SHP77 (cell line): ENCODE data around the gene DGKI.
"Not testable (repeated sequence)": the region's sequence is repeated elsewhere in the genome, so short reads cannot be mapped to it uniquely, and the experiment has no call there.

Experiments used
- DNase-seq, 2 experiments: peaks; one replicate each; lab custom pipeline; 2025; lab: John Stamatoyannopoulos, UW

The DGKI gene

DNA sequence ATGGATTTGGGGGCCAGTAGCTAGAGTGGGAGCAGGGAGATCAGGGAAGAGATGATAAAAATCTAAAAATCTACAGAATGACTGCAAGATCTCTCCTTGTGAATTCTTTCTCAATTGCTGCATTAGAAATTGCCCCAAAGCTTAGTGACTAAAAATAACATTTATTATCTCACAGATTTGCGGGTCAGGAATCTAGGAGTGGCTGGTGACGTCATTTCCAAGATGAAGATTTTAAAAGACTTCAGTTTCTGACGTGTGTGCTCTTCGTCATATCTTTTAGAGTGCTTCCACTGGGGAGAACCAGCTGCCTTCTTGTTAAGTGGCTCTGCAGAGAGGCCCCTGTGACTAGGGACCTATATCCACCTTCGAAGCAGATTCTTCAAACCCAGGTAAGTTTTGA, 112.6 kb downstream of the DGKI start:
- no peak for DNase-seq

DNA sequence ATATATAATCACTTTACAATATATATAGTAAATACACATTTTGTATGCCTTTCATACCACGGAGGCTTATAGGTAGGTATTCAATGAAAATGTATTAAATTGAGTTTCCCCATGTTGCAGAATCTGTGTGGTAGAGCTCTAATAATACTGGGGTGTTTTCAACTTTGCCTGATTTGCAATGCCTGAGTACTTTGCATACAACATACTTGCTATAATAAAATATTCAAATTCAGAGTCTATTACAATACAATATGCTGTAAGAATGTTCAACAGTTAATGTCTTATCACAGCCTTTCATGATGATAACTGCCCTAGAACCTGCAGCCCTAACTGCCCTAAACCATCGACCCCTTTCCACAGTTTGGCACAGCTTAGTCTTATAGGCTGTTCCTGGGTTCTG, 114.6 kb downstream of the DGKI start:
- no peak for DNase-seq

DNA sequence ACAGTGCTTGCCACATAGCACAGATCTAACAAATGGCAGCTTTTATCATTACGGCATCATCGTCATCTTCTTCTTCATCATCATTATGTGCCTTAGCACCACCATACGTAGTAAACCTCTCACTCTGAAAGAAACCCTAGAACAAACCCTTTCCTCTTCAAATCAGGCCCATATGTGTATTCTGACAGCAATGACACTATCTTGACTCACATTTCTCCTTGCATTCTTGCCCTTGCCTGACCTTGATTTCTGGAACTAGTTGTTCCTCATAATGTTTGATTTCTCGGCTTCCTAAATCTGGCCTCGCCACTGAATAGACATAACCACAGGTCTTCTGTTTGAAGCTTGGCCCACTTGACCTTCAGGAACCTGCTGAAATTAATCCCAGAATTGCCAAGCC, 115.3 kb downstream of the DGKI start:
- DNase-seq = no peak

DNA sequence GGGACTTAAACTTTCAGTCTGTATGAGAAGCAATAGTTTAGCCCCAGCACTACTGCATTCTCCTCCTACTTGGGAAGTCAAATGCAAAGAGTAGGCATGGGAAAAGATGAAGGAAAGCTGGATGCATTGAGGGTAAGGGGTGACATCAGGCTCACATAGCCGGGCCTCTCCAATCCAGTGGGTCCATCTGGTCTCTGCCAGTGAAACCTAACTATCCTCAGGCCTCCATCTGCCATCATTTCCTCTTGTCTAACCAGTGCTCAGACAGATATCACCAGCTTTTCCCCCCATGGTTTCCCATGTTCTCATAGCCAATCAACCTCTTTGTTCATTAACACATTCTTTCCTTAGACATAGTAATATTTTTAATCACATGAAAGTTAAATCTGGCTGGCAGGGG, 118.3 kb downstream of the DGKI start:
- DNase-seq = no peak

DNA sequence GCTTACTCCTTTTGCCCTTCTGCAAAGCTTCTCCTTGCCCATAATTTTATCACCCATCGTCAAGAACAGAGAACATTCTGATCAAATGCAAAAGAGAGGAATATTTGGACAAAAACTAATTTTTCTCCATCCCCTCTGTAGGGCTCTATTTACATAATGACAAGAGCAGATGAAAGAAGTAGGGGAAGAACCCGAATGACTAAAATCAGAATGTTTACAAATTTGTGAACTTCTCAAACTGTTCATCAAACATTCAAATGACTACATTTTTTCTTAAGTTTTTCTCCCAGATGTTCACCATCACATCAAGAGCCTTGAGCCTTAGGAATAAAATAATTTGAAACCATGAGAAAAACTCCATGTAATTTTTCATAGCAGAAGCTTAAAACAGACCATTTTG, 119.4 kb downstream of the DGKI start:
- DNase-seq = no peak

DNA sequence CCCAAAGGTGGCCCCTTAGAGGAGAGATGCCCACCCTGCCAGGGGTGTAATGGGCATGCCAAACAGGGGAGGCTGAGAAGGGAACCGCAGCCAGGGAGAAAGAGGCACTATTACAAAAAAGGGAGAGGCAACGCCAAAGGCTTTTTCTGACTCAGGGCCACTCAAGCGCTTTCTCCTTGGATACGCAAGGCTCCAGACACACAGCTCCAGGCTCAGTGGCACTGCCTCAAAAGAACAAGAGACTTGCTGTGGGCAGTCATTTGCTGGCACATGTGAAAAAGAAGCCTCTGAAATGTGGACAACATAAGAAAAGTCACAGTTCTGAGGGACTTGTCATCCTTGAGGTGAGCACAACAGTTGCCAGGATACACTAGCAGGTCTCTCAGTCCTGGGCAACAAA, 128.4 kb downstream of the DGKI start:
- no peak for DNase-seq

DNA sequence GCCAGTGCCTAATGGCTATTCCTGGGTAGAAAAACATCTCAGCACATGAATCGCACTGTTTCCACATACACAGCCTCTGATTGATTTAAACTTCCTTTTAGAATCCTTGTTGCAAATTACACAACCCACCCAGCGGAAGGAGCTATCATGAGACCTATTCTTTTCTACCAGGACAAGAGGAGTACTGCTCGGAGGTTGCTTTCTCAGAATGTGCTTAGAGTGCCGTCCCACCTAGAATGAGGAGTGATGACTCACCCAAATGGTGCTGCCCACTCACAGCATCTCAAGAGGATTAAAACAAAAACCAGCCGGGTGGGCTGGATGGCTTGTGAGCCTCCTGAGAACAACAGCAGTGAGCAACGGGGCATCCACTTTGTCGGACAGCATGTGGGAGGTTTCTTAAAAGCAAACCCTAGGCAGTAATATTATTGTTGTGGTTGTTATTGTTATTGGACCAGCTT, 128.9 kb downstream of the DGKI start:
- DNase-seq = no peak

DNA sequence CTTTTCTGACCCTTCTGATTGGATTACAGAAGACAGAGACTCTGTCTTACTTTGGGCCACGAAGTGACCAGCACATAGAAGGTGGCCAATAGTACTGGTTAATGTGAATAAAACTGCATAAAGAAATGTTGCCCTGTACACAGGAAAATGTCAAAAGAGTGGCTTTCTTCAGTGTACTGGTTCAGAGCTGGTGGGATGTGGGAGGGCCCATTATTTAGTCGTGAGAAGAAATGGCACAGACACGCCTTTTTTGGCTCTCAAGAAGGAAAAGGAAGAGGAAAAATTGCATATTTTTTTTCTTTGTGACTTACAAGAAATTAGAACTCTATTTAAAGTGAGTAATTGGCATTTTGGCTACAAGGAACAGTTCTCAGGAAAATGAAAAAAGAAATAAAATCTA, 129.7 kb downstream of the DGKI start:
- no peak for DNase-seq

DNA sequence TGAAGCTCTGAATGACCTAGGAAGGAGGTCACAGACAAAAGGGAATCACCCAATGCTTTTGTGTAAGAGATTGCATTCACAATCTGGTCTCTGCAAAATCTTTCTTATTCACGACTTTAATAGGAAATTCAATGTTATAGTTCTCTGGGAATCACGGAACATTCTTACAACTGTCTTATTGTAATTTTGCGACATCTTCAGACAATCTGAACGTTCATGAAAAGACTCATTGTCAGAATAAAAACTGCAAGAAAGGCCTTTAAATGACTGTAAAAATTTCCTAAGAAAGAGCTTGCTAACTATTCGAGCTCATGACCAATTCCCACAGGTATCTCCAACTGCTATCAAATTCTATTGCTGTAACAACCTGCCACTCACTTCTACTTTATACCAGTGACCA, 130.7 kb downstream of the DGKI start:
- no peak for DNase-seq

DNA sequence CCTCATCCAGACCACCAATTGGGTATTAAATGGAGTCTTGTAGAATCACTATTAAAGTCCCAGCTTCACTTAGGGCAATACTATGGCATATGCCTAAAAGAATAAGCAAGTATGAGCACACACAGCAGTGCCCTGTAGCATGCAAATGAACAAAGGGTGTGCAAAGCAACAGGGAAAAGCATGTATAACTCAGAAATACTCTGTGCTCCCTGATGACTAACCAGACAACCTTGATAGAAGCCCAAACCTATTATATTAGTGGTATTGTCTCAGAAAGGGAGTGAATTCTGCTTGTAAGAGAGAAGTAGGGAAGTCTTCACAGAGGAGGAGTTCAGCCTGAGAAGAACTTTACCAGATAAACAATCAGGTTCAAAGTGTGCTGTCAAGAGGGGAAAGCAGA, 131.2 kb downstream of the DGKI start:
- DNase-seq = no peak

DNA sequence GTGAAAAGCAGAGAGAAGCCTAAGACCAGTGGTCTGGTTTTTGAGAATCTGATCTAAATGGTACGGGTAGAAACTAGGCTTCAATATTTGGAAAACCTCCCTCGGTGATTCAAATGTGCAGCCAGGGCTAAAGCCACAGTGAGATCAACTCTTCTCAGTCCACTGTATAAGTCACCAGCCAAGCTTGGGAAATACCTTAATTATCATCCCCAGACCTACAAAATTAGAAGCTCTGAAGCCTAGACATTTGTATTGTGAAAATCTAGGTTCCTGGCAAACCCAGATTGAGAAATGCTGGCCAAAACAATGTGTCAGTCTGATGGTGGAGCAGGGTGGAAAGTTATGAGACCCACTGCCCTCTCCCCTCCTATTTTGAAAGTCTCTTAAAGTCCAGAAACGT, 131.7 kb downstream of the DGKI start:
- DNase-seq = no peak

DNA sequence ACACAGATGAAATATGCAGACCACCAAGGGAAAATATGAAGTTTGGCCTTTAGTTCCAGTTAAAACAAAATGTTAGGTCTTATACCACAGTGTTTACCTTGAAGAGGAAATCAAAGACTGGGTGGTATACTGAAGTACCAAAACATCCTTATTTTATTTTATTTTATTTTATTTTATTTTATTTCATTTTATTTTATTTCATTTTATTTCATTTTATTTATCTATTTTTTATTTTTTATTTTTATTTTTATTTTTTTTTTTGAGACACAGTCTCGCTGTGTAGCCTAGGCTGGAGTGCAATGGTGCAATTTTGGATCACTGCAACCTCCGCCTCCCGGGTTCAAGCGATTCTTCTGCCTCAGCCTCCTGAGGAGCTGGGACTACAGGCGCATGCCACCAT, 140.4 kb downstream of the DGKI start:
- DNase-seq = not testable (repeated sequence)

DNA sequence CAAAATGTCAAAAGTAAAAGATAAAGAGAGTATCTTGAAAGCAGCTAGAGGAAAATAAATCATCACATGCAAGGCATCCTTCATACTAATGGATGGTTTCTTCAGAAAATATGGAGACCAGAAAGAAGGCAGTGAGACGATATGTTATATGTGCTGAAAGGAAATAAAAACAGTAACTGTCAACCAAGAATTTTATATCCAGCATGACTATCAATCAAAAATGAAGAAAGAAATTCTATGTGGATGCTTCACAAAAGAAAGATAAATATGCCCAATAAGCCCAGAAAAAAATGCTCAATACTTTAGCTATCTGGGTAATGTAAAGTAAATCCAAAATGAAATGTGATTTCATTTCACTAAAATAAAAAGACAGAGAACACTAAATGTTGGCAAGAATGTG, 142.1 kb downstream of the DGKI start:
- DNase-seq = no peak

DNA sequence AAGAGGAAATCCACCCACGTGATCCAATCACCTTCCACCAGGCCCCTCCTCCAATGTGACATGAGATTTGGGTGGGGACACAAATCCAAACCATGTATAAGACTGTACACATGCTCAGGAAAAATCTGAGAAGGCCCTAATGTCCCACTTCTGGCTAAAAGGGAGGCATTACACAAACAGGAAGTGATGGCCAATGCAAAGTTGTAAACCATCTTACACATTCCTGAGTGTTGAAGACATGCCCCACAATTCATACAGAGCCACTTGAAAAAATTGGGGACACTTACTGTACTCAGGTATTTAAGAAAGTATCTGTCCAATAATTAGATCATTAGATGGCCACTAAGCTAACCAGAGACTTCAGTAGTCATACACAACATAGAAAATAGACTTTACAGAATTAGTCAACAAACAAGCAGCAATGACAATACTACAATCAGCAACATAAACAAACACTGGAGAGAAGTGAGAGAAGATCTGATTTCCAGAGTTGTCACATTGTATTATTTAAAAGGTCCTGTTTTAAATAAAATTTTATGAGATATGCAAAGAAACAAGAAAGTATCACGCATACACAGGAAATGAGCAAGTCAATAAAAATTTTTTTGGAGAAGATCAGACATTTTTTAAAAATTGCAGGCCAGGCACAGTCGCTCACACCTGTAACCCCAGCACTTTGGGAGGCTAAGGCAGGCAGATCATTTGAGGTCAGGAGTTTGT, 143.3 kb downstream of the DGKI start:
- no peak for DNase-seq

DNA sequence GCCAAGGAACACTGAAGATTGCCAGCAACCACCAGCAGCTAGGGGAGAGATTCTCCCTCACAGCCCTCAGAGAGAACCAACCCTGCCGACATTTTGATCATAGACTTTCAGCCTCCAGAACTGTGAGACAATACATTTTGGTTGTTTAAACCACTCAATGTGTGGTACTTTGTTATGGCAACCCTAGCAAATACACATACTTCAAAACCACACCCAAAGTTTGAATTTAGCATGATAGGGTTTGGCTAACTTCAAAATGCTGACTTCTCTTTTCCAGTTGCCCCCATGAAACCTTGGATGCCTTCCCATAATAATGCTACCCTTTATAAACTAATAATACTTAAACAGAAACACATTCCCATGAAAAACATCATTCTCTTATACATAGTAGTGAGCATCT, 149.8 kb downstream of the DGKI start:
- no peak for DNase-seq

DNA sequence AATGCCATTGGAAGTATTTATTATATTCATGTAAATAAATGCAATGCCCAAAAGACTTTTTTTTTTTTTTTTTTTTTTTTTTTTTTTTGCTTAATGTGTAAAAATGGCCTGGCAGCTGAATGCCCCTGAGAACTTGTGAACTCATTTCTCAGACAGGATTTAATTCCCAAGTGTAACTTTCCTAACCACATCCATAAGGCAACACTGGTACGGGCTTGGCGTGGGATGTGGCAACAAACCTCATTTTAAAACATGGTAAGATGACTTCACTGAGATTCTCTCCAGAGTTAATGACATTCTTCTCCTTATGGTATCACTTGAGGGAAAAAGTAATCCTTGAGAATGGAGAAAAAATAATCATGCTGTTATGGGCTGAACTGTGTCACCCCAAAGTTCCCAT, 150.4 kb downstream of the DGKI start:
- no peak for DNase-seq

DNA sequence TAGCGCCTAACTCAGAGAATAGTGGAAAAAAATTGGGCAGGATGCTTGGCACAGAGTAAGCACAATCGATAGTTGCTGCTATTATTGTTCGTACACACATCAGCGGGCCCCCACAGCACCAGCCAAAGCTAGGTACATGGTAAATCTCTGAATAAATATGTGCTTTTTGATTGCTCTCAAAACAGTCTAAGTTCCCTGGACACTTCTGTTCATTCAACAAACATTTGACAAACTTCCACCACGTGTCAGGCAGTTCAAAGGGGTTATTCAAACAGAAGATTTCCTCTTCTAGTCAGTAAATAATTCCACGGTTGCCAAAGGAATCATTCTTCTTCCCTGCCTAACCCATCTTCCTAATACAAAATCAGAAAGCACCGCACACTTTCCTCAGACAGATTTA, 150.8 kb downstream of the DGKI start:
- peak in 1 of 2 experiments; percentile 3 for DNase-seq

DNA sequence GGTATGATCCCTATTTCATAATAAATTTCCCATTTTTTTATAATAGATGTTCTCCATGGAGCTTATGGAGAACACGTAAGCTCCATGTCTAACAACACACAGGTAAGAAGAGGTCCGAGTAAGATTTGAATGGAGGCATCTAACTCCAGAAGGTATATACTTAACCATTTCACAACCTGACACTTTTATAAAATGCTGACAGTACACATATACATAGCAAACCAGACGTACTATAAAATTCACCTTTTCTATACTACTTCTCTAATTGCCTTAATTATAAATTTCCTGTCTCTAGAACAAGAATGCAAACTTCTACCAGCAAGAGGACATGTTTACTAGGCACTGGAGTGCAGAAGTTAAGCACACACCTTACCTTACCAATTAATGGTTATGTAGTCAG, 151.3 kb downstream of the DGKI start:
- no peak for DNase-seq

DNA sequence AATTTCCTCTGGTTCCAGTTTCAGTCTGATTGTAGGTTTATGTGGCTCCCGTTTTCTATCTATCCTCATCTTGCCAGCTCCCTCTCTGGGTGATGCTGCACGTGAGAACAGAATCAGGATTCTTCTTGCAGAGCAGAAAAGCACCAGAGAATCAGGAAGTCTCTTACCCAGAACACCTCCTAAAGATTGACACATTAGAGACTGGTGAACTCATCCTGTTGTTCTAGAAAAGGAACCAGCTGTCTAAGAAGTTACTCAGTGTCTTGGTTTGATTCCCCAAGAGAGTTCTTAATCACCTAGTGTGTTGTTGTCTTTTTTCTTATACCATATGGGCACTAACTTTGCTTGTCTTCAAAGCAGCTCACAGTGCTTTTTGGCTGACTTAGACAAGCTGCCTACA, 152.4 kb downstream of the DGKI start:
- no peak for DNase-seq

DNA sequence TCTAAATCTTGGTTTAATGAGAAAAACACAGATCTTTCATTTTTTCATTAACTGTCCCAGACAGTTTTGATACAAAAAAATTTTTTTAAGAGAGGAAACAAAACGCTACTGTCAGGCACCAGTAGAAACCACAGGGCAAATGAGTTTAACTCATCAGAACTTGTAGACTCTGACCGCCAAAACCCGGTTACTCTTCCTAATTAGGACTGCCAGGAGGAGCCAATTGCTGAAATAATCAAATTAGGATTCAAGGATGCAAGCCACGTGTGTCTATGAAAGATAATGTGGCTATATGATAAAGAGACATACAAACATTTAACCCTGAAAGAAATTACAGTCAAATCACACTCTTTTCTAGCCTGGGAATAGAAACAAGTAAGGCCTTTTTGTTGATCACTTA, 154.4 kb downstream of the DGKI start:
- DNase-seq = no peak

DNA sequence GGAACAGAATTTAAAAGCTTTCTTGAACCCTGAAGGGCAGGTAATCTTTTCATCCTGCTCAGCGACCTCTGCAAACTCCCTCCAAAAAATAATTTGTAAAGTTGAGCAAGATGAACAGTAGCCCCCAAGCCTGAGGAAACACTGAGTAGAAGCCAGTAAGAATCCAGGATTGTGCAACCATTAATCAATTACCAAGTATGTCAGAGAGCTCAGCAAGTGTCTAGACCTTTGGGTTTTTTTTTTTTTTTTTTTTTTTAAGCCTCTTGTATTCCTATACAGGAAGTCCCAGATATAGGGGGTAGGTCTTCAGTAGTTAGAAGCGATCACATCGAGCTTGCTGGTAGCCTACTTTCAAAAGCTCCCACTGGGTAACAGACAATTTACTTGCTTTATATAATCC, 155.2 kb downstream of the DGKI start:
- no peak for DNase-seq

DNA sequence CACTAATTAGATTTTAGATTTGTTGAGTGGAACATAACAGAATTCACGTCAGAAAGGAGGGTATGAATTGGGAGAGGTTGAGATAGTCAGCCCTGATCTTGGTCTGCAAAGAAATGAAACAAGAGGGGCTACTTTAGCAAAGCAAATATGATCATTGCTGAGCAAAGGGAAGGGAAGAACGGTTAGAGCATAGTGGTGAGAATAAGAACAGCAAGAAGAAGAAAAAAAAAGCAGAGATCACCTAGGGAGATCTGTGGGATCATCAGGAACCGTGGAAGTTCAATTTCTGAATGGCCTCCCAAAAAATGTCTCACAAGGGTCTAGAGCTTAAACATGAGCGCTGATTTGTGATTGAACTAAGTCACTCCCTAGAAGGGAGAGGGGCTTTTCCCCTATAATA, 156.1 kb downstream of the DGKI start:
- no peak for DNase-seq

DNA sequence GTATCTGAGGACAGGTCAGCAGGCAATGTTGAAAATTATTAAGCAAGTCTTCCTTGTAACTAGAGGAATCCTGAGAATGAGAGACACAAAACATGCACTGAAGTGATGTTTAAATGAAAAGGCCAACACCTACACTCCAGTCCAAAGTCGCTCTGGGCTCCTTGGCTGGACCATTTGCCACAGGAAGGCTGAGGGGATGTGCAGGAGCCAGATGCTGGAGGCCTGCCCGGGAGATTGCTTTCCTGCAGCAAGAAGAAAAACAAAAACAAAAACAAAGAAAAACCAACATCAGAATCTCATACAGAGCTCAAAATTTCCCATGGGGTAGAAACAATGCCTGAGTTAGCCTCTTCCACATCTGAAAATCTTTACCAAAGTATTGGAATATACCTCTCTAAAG, 157.0 kb downstream of the DGKI start:
- DNase-seq = no peak

DNA sequence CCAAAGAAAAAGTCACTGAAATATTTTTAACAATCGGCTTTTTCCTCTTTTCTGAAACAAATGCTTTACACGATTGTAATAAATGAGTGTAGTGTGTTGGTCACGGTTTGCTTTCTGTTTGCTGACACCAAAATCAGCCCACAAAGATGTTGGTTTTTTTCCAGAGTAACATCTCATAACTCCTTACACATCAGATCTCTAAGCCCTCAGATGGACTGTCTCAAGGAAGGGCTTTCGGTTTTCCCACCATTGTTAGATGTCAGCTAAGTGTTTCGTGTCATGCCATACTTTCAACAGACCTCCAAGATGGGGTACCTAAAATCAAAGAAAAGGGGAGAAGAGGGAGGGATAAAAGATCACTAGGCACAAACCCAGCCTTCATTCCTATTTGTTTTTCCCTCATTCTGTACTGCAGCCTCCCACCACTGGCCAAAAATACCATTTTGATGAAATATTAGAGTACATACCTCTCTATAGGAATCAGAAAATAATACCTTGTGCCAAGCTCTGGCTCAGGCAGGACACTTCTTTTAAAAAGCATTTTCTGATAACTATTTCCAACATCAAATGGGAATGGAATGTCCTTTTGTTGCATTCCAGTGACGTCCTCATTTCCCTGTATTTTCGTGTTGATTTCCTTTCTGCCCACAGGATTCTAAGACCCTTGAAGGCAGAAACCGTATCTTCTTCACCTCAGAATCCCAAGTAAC, 159.1 kb downstream of the DGKI start:
- DNase-seq = no peak
